ENCODE data around the gene C4BPA.

DNA sequence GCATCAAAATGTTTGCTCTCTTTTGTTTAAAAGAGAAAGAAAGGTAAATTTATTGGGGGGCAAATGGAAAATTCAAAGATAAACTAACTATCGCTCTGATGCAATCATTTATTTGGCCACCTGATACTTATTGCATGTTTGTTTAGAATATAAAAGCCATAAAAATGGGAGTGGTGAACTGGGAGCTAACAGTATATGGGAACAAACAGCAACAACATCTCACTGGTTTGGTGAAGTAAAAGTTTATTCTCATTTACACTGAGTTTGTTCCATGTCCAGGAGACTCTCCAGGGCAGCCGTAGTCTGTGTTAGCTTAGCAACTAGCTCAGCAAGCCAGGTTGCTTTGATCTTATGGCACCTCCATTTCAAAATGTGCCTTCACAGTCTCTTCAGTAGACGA is 20.4 kb downstream of the C4BPA start:
- TF ChIP-seq, protein P1, sequence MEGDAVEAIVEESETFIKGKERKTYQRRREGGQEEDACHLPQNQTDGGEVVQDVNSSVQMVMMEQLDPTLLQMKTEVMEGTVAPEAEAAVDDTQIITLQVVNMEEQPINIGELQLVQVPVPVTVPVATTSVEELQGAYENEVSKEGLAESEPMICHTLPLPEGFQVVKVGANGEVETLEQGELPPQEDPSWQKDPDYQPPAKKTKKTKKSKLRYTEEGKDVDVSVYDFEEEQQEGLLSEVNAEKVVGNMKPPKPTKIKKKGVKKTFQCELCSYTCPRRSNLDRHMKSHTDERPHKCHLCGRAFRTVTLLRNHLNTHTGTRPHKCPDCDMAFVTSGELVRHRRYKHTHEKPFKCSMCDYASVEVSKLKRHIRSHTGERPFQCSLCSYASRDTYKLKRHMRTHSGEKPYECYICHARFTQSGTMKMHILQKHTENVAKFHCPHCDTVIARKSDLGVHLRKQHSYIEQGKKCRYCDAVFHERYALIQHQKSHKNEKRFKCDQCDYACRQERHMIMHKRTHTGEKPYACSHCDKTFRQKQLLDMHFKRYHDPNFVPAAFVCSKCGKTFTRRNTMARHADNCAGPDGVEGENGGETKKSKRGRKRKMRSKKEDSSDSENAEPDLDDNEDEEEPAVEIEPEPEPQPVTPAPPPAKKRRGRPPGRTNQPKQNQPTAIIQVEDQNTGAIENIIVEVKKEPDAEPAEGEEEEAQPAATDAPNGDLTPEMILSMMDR (IDR thresholded peaks at IDR 0.05 in 2 of 3, conservative IDR thresholded peaks at IDR 0.05 in 1 of 3; ENCODE audit: insufficient read depth in 2 of 3, low read depth in 1 of 3, low read length in 3 of 3), result no peak
- no peak for TF ChIP-seq ZSCAN32 (CRISPR knock-in tag; IDR thresholded peaks at IDR 0.05)
- TF ChIP-seq TCF7L2 (IDR thresholded peaks at IDR 0.05; ENCODE audit: low read depth, low read length), result no peak
- no peak for TF ChIP-seq POLR2A (conservative IDR thresholded peaks at IDR 0.05)
- no peak for TF ChIP-seq ZNF586 (CRISPR knock-in tag; conservative IDR thresholded peaks at IDR 0.05)
- no peak for TF ChIP-seq MAFK (IDR thresholded peaks at IDR 0.05; ENCODE audit: low read length)

Measured in K562 (cell line).